SJCRH30 (cell line): Measurements from ENCODE around the gene ERCC1. TPM values are rescaled to one million over a fixed set of nuclear protein-coding genes. Genes with fewer than 3 reads are reported as not detected.
"Not testable (repeated sequence)": the region's sequence is repeated elsewhere in the genome, so short reads cannot be mapped to it uniquely, and the experiment has no call there.

Source experiments
- DNase-seq, 2 experiments: peaks; one replicate each; pipeline ENCODE4 v3.0.0-alpha.2; 2015 to 2020
- H3K27ac ChIP-seq: fragments of 250-450 bp; sonication (Bioruptor Pico); 2 replicates; pipeline ENCODE4 v1.5.1; 2020; ENCODE audit warnings: mild to moderate bottlenecking, moderate library complexity
- H3K27me3 ChIP-seq: fragments of 250-450 bp; sonication (Bioruptor Pico); 2 replicates; pipeline ENCODE4 v1.5.1; 2020; ENCODE audit warnings: mild to moderate bottlenecking, moderate library complexity
- H3K36me3 ChIP-seq: fragments of 250-450 bp; sonication (Bioruptor Pico); 2 replicates; pipeline ENCODE4 v1.5.1; 2020; ENCODE audit warnings: mild to moderate bottlenecking, moderate library complexity
- H3K4me1 ChIP-seq: fragments of 250-450 bp; sonication (Bioruptor Pico); 2 replicates; pipeline ENCODE4 v1.5.1; 2020; ENCODE audit warnings: mild to moderate bottlenecking, moderate library complexity
- H3K4me3 ChIP-seq: fragments of 250-450 bp; sonication (Bioruptor Pico); 2 replicates; pipeline ENCODE4 v1.5.1; 2020; ENCODE audit warnings: mild to moderate bottlenecking, moderate library complexity
- H3K9me3 ChIP-seq: fragments of 250-450 bp; sonication (Bioruptor Pico); replicated peaks from 2 replicates; pipeline ENCODE4 v1.5.1; 2020; ENCODE audit warnings: mild to moderate bottlenecking, moderate library complexity
- total RNA-seq: library from RNA; depleted of rRNA; stranded (reverse); fragments of >200 nt; shearing (Covaris generic); gene quantifications from 2 replicates; pipeline ENCODE4 v1.2.3, GENCODE V29; 2014

Gene ERCC1
- total RNA-seq, 1 experiment from 2014 or later: 32.3 TPM

DNA sequence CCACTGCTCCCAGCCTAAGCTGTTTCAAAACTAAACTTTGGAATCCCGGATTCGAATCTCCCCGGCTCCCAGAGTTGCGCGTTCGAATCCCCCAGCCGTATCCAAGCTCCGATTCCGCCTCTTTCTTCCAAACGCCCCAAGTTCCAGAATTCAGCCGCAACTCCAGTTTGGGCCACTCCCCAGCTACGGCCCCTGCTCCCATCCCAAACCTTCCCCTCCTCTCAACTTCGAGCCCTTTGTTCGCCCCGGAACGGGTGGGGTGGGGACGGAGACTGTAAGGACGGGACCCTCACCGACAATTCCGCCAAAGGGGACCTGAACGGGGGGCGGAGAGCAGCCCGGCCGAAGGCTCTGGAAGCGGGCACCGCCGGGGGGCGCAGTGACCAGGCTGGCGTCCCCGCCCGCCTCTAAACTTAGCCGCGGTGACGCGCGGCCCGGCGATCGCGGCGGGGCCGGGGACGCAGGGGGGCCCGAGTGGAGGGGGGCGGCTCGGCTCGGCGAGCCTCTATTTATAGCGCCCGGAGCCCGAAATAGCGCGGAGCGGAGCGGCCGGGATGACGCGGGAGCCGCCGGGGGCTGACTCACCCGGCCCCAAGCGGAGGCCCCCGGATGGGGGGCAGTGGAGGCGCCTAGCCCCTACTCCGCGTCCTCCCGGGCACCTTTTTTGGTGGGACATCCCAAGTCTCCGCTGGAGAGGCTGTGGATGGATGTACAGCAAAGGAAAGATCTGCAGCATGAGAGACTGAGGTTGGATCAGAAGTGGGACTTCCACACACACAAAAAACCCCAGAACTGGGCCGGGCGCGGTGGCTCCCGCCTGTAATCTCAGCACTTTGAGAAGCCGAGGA lies 4.9 kb upstream of the ERCC1 start:
- no peak overlapping the region for H3K27ac ChIP-seq
- no peaks in the 10 kb centered on the region; the same call in none of the 2 replicates for H3K4me1 ChIP-seq
- H3K27me3 ChIP-seq: peaks cover 13% of the 10 kb centered on the region
- peak overlapping the region; percentile 49 for H3K4me3 ChIP-seq
- DNase-seq: peak; percentile 37 to 51
- H3K36me3 ChIP-seq: no peaks in the 10 kb centered on the region
- no peaks in the 10 kb centered on the region for H3K9me3 ChIP-seq

DNA sequence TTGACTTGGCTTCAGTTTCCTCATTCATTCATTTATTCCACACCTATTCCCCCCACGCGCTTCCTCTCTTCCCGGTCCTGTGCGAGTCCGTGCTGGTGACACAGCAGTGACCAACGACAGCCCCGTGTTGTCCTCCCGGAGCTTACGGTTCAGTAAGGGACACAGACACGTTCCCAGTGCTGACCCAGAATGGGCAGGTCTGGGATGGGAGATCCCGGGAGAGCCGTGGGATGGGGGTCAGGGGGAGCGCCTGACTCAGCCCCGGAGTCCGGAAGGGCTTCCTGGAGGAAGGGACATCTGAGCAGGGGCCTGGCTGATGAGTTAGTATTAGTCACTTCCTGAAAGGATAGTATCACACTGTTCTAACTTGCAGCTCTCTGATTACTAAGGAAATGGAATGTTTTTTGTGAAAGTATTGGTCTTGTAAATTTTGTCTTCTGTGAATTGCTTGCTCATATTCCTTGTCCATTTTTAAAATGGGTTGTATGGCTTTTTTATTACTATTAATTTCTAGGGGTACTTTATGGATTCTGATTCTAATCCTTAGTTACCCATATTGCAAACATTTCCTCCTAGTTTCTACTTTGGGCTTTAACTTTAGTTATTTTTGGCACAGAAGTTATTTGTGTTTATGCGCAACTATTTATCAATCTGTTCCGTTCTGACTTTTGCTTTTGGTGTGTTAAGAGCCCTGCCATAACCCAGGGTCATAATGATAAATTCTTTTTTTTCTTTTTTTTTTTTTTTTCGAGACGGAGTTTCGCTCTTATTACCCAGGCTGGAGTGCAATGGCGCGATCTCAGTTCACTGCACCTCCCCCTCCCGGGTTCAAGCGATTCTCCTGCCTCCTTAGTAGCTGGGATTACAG lies 708 bp upstream of the ERCC1 start:
- peaks cover 11% of the 10 kb centered on the region for H3K27me3 ChIP-seq
- peaks cover 5% of the 10 kb centered on the region for H3K4me1 ChIP-seq
- peak; percentile 83 for DNase-seq
- no peaks in the 10 kb centered on the region for H3K9me3 ChIP-seq
- no peaks in the 10 kb centered on the region for H3K36me3 ChIP-seq
- H3K4me3 ChIP-seq: peak overlapping the region; percentile 53
- H3K27ac ChIP-seq: peak overlapping the region; percentile 80

DNA sequence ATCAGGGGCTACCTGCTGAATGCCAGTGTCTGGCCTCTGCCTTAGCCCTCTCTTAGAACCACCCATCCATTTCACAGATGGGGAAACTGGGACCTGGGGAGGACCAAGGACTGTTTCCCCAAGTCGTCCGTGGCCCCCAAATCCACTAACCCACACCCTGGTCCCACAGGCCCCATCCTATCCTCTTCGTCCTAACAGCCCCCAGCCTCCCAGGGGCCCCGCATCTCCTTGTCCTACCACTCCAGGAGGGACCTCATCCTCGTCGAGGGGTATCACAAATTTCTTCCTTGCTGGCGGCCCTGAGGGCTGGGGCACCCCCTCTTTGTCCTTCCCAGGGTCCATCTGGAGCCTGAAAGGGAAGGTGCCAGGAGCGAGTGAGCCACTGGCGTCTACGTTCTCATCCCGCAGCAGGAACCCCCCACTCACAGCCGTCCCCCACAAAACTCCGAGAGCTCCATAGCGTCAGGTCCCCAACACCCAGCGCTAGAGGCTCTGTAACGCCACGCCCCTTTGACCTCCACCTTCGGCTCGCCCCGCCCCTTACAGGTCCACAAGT lies 606 bp downstream of the ERCC1 start:
- Histone ChIP-seq H3K27me3 (no peaks in the 10 kb centered on the region), H3K9me3 (no peaks in the 10 kb centered on the region), H3K4me1 (peaks cover 14% of the 10 kb centered on the region), H3K4me3 (peak overlapping the region; percentile 53), H3K27ac (peak overlapping the region; percentile 80; the same call in 1 of the 2 replicates), H3K36me3 (no peaks in the 10 kb centered on the region)
- no peak for DNase-seq

DNA sequence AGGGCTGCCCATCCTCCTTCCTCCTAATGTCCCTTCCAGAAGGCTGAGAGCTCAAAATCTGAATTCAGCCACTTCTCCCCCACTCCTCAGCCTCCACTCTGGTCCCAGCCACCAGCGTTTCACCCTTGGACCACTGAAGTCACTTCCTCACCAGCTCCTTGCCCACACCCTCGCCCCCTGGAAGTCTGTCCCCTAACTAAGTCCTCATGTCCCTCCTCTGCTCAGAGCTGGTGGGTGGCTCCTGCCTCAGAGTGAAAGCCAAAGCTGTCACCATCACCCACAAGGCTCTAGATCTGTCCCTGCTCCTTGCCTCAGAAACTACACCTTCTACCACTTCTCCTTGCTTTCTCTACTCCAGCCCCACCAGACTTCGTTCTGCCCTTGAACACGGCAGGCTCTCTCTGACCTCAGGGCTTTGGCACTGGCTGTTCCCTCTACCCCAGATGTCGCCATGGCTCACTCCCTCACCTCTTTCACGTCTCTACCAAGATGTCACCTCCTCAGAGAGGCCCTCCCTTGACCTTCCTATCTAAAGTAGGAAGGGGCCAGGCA lies 1.7 kb downstream of the ERCC1 start:
- H3K36me3 ChIP-seq: no peaks in the 10 kb centered on the region

DNA sequence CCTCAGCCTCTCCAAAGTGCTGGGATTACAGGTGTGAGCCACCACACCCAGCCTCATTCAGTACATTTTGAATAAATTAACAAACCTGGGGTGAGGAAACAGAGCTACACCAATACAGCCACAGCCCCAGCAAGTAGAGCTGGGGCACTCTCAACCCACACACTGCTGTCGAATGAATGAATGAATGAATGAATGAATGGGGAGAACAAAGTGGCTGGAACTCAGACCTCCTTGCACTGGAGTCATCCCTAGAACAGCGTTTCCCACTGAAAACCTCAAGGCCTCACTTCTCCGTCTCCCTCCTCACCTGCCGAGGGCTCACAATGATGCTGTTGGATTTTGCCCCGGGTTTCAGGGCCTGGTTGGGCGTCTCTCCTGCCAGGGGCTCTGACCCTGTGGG lies 2.8 kb downstream of the ERCC1 start:
- no peak overlapping the region for H3K4me3 ChIP-seq
- no peaks in the 10 kb centered on the region for H3K27me3 ChIP-seq
- peaks cover 14% of the 10 kb centered on the region for H3K4me1 ChIP-seq
- no peak overlapping the region for H3K27ac ChIP-seq
- H3K9me3 ChIP-seq: no peaks in the 10 kb centered on the region
- H3K36me3 ChIP-seq: no peaks in the 10 kb centered on the region
- DNase-seq: no peak

More for the DNA sequence above, 1.7 kb downstream of the ERCC1 start:
- Histone ChIP-seq H3K4me1 (peaks cover 14% of the 10 kb centered on the region), H3K27ac (no peak overlapping the region), H3K9me3 (no peaks in the 10 kb centered on the region), H3K27me3 (no peaks in the 10 kb centered on the region), H3K4me3 (no peak overlapping the region)
- DNase-seq: no peak

- Histone ChIP-seq H3K9me3 (no peaks in the 10 kb centered on the region), H3K36me3 (no peaks in the 10 kb centered on the region), H3K27ac (no peak overlapping the region), H3K4me3 (no peak overlapping the region), H3K4me1 (peaks cover 14% of the 10 kb centered on the region), H3K27me3 (no peaks in the 10 kb centered on the region)
- DNase-seq: no peak
Observed at GRCh38 chr19:45420356-45420755, 3.4 kb downstream of the ERCC1 start.

DNA sequence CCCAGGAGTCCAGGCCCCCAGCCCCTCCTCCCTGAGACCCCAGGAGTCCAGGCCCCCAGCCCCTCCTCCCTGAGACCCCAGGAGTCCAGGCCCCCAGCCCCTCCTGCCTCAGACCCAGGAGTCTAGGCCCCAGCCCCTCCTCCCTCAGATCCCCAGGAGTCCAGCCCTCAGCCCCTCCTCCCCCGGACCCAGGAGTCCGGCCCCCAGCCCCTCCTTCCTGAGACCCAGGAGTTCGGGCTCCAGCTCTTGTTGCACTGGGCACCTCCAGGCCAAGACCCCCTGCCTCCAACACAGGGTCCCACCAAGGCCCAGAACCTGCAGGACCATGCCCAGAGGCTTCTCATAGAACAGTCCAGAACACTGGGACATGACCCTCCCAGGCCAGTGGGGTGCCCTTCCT lies 3.8 kb downstream of the ERCC1 start:
- H3K27ac ChIP-seq: peak overlapping the region; percentile 53
- no peak for DNase-seq
- H3K9me3 ChIP-seq: no peaks in the 10 kb centered on the region
- H3K27me3 ChIP-seq: no peaks in the 10 kb centered on the region
- H3K36me3 ChIP-seq: no peaks in the 10 kb centered on the region
- H3K4me1 ChIP-seq: peaks cover 14% of the 10 kb centered on the region
- H3K4me3 ChIP-seq: no peak overlapping the region

DNA sequence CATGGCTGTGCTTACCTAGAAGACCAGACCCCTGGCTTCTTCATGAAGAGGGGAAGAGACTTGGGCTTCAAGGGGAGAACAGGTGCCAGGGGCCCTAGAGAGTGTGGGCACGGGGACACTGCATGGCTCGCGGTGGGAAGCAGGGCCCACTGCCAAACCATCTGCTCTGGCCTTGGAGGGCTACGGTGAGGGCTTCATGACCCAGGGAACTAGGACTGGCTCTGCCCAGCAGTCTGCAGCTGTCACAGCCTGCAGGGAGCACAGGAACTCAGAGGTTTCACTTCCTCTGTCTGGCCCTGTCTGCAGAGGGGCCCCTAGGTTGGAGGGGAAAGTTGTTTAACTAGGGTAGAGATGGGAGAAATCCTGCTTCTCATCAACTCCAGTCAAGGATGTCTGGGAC lies 4.3 kb downstream of the ERCC1 start:
- Histone ChIP-seq H3K4me1 (peaks cover 14% of the 10 kb centered on the region), H3K4me3 (no peak overlapping the region), H3K9me3 (no peaks in the 10 kb centered on the region), H3K36me3 (no peaks in the 10 kb centered on the region), H3K27me3 (no peaks in the 10 kb centered on the region), H3K27ac (peak overlapping the region; percentile 53)
- peak; percentile 88 to 90 for DNase-seq

- H3K4me3 ChIP-seq: no peak overlapping the region
- H3K4me1 ChIP-seq: peaks cover 14% of the 10 kb centered on the region
- H3K36me3 ChIP-seq: no peaks in the 10 kb centered on the region
- no peaks in the 10 kb centered on the region for H3K9me3 ChIP-seq
- peak overlapping the region; percentile 53 for H3K27ac ChIP-seq
- H3K27me3 ChIP-seq: no peaks in the 10 kb centered on the region
- DNase-seq: no peak
Observed at GRCh38 chr19:45418802-45419201, 4.9 kb downstream of the ERCC1 start.

DNA sequence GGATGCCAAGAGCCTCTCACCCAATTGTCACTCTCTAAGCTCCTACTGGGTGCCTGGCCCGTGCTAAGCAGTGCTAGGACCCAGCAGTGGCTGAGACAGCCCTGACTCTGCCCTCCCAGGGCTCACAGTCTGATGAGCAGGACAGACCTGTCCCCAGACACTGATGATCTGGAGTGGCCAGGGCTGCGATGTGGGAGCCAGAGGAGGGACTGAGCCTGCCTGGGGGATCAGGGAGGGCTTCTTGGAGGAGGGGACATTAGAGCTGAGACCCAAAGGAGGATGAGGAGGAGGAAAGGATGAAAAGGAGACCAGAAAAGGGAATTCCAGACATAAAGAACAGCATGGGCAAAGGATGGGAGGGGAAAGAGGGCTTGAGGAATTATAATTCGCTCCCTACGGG lies 6.6 kb downstream of the ERCC1 start:
- no peak overlapping the region for H3K27ac ChIP-seq
- H3K27me3 ChIP-seq: no peaks in the 10 kb centered on the region
- peaks cover 2% of the 10 kb centered on the region; the same call in 1 of the 2 replicates for H3K36me3 ChIP-seq
- DNase-seq: no peak
- H3K9me3 ChIP-seq: no peaks in the 10 kb centered on the region
- H3K4me3 ChIP-seq: no peak overlapping the region
- H3K4me1 ChIP-seq: peaks cover 14% of the 10 kb centered on the region

DNA sequence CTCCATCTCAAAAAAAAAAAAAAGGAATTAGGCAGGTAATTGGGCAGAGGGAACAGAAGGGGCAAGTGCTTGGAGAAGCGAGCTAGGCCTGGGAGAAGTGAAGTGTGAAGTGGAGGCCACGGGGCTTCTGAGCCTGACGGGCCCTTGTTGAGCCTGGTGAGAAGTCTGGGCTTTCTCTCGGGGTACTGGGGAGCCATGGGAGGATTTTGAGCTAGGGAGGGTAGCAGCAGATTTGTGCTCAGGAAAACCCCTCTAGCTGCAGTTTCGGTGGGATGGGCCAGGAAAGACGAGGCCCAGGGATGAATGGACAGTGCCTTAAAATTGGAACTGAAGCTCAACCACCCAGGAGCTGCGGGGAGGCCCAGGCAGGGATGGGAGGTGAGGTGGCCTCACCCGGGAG lies 9.2 kb downstream of the ERCC1 start:
- no peak for DNase-seq
- Histone ChIP-seq H3K9me3 (no peaks in the 10 kb centered on the region), H3K27ac (no peak overlapping the region), H3K4me1 (peaks cover 9% of the 10 kb centered on the region), H3K27me3 (no peaks in the 10 kb centered on the region), H3K36me3 (peaks cover 3% of the 10 kb centered on the region; the same call in 1 of the 2 replicates), H3K4me3 (no peak overlapping the region)

- peaks cover 5% of the 10 kb centered on the region; the same call in 1 of the 2 replicates for H3K36me3 ChIP-seq
- no peak overlapping the region for H3K27ac ChIP-seq
- H3K4me3 ChIP-seq: no peak overlapping the region
- no peaks in the 10 kb centered on the region for H3K27me3 ChIP-seq
- no peak for DNase-seq
- H3K9me3 ChIP-seq: no peaks in the 10 kb centered on the region
- no peaks in the 10 kb centered on the region for H3K4me1 ChIP-seq
Observed at GRCh38 chr19:45413497-45413896, 10.2 kb downstream of the ERCC1 start.

GRCh38 chr19:45410330-45410729 lies 13.4 kb downstream of the ERCC1 start:
- not testable (repeated sequence) for H3K36me3 ChIP-seq, H3K27ac ChIP-seq, DNase-seq, H3K9me3 ChIP-seq, H3K4me3 ChIP-seq, H3K27me3 ChIP-seq, H3K4me1 ChIP-seq

DNA sequence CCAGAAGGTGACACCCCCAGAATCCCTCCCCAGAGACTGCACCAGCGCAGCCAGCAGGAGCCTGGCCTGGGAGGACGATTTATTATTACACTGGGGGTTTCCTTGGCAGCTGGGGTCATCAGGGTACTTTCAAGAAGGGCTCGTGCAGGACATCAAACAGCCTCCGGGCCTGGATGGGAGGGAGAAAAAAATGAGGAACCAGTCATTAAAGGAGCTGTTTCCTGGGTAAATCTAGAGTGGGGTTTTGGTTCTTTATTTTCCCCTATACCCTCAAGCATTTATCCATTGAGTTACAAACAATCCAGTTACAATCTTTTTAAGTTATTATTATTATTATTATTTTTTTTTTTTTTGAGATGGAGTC lies 14.2 kb downstream of the ERCC1 start:
- Histone ChIP-seq H3K4me3 (no peak overlapping the region), H3K27ac (no peak overlapping the region), H3K4me1 (0 out of 2 replicates have a peak, but pooled peaks cover 3% of the 10 kb centered on the region), H3K27me3 (no peaks in the 10 kb centered on the region), H3K36me3 (peaks cover 5% of the 10 kb centered on the region; the same call in 1 of the 2 replicates), H3K9me3 (no peaks in the 10 kb centered on the region)
- no peak for DNase-seq
